K562 (cell line): ENCODE measurements around the gene UBASH3B. TPM values are rescaled to one million over a fixed set of nuclear protein-coding genes. Genes with fewer than 3 reads are reported as not detected.

ENCODE experiments used
- ATAC-seq: fragments of 200-7000 bp; cut with Tn5 transposase; 3 replicates; pipeline ENCODE4 v1.9.1; 2020; ENCODE audit warnings: moderate library complexity
- BruUV-seq: library from RNA; stranded (reverse); fragments of 400-500 nt; replicated peaks from 2 replicates; lab custom pipeline; 2021; lab: Mats Ljungman, UMichigan
- CTCF ChIA-PET: fragments of 300-600 bp; formaldehyde crosslinking; extraction: SDS; loops from one replicate; lab custom pipeline; 2021; ENCODE audit warnings: low intra/inter-chr PET ratio; lab: Yijun Ruan, JAX
- POLR2A ChIA-PET: fragments of 300-600, 350-650 bp; sonication (Branson Sonifier 250); formaldehyde crosslinking; extraction: SDS; loops from one replicate; lab custom pipeline; 2021; ENCODE audit warnings: antibody characterized with exemption, inconsistent platforms; lab: Yijun Ruan, JAX
- DNase-seq, 4 experiments: peaks; one replicate each; pipeline versions ENCODE4 v3.0.0 to v3.0.0-alpha.2; 2011 to 2018; ENCODE audit warnings: low spot score in 3 of 4, mixed read lengths in 3 of 4; ENCODE audit errors: extremely low read depth in 1 of 4
- FAIRE-seq: peaks from 2 replicates; lab custom pipeline; 2011; peaks lifted over from hg19 to GRCh38; lab: Jason Lieb, UNC
- H2AFZ ChIP-seq: 2 replicates; pipeline ENCODE4 v1.6.0; 2011; ENCODE audit warnings: low read depth, low read length, control low read depth, inconsistent platforms
- H3K27ac ChIP-seq: fragments of 200-600 bp; 3 replicates; pipeline ENCODE4 v1.8.0; 2011; ENCODE audit warnings: low read depth, mild to moderate bottlenecking, control low read depth, inconsistent platforms, low read length, moderate library complexity, mixed read lengths; ENCODE audit errors: extremely low read depth
- H3K27me3 ChIP-seq, 2 experiments: fragments of 300-600 bp in 1 of 2; 2 replicates in 1 of 2; 3 replicates in 1 of 2; pipeline versions ENCODE4 v1.6.0 to v1.8.0; 2011; ENCODE audit warnings: inconsistent platforms in 2 of 2, low read length in 2 of 2, mild to moderate bottlenecking in 1 of 2, mixed read lengths in 1 of 2, moderate library complexity in 1 of 2; ENCODE audit not compliant: control insufficient read depth in 2 of 2, insufficient read depth in 2 of 2
- H3K36me3 ChIP-seq: fragments of 300-600 bp; 3 replicates; pipeline ENCODE4 v1.8.0; 2011; ENCODE audit warnings: mild to moderate bottlenecking, low read length, inconsistent platforms; ENCODE audit not compliant: control insufficient read depth, insufficient read depth
- H3K4me1 ChIP-seq, 2 experiments: fragments of 200-600 bp in 1 of 2; replicated peaks in 1 of 2; 2 replicates in 1 of 2; 3 replicates in 1 of 2; pipeline versions ENCODE4 v1.5.1 to v1.8.0; 2011; ENCODE audit warnings: inconsistent platforms in 2 of 2, low read length in 2 of 2, mild to moderate bottlenecking in 1 of 2, mixed read lengths in 1 of 2, moderate library complexity in 1 of 2; ENCODE audit not compliant: control insufficient read depth in 2 of 2, insufficient read depth in 2 of 2
- H3K4me2 ChIP-seq: 2 replicates; pipeline ENCODE4 v1.6.1; 2011; ENCODE audit warnings: low read length, control low read depth, inconsistent platforms, mixed read lengths; ENCODE audit not compliant: insufficient read depth
- H3K4me3 ChIP-seq: fragments of 200-600 bp; sonication (generic), shearing (Covaris generic); 2 replicates; pipeline ENCODE4 v1.5.1; 2016; ENCODE audit warnings: control low read depth, inconsistent platforms
- H3K79me2 ChIP-seq: fragments of 200-600 bp; 3 replicates; pipeline ENCODE4 v1.8.0; 2011; ENCODE audit warnings: low read length, inconsistent platforms; ENCODE audit not compliant: control insufficient read depth, insufficient read depth
- H3K9ac ChIP-seq, 2 experiments: 2 replicates each; pipeline versions ENCODE4 v1.6.0 to v1.6.1; 2011; ENCODE audit warnings: low read depth in 2 of 2, low read length in 2 of 2, control low read depth in 1 of 2, inconsistent platforms in 1 of 2, mild to moderate bottlenecking in 1 of 2, mixed read lengths in 1 of 2; ENCODE audit not compliant: insufficient read depth in 1 of 2
- H3K9me1 ChIP-seq: one replicate; pipeline ENCODE4 v1.6.0; 2011; ENCODE audit warnings: inconsistent platforms, mild to moderate bottlenecking, low read length, moderate library complexity; ENCODE audit not compliant: control insufficient read depth, insufficient read depth
- H3K9me3 ChIP-seq: replicated peaks from 2 replicates; pipeline ENCODE4 v1.5.1; 2011; ENCODE audit warnings: low read depth, low read length, inconsistent platforms; ENCODE audit not compliant: control insufficient read depth, insufficient read depth
- H4K20me1 ChIP-seq: replicated peaks from 2 replicates; pipeline ENCODE4 v1.6.1; 2011; ENCODE audit warnings: low read length, inconsistent platforms, mixed read lengths; ENCODE audit not compliant: control insufficient read depth, insufficient read depth
- HNRNPH1 ChIP-seq: fragments of 200-400 bp; formaldehyde crosslinking; optimal IDR thresholded peaks from 2 replicates; pipeline ENCODE3; 2017; ENCODE audit warnings: low read depth, mild to moderate bottlenecking, low read length, moderate library complexity
- RBBP5 ChIP-seq: fragments of 200-600 bp; sonication (generic); IDR thresholded peaks from 2 replicates; pipeline ENCODE4 v1.6.1; 2012; ENCODE audit warnings: borderline replicate concordance, mild to moderate bottlenecking, low read length, control low read depth, inconsistent platforms; ENCODE audit not compliant: insufficient read depth, poor library complexity, severe bottlenecking
- TRIM25 ChIP-seq: fragments of 450-650 bp; IDR thresholded peaks from 2 replicates; pipeline ENCODE4 v1.7.0; 2016; ENCODE audit warnings: borderline replicate concordance
- WGBS: fragments of 100-300 bp; shearing (Covaris generic); methylation state at CpG from one replicate; pipeline ENCODE4 v1.1.6; 2016; ENCODE audit warnings: low coverage, mixed read lengths; ENCODE audit not compliant: insufficient coverage; ENCODE audit errors: missing lambda C conversion rate; 5-methylcytosine and 5-hydroxymethylcytosine counted together
- in situ Hi-C: fragments of 300-500 bp; cut with MboI; formaldehyde crosslinking; loops from 4 replicates; pipeline ENCODE4 v1.15.0; 2018; ENCODE audit warnings: inconsistent platforms, mixed read lengths
- intact Hi-C: fragments of 100-400 bp; cut with micrococcal nuclease; formaldehyde crosslinking; loops from 2 replicates; pipeline ENCODE4 v1.14.2; 2022
- polyA plus RNA-seq, 8 experiments: library from polyadenylated mRNA; depleted of rRNA in 4 of 8; stranded (reverse) in 5 of 8; unstranded in 3 of 8; fragments of >200 nt; fragmentation: Nextera tagmentation in 2 of 8; fragmentation: Illumina TruSeq in 1 of 8; extraction: Ambion mirVana in 2 of 8; extraction: Trizol in 1 of 8; gene quantifications; 2 replicates each; pipeline versions ENCODE4 v1.2.1 to v1.2.3, GENCODE V29; 2011 to 2014; ENCODE audit warnings: inconsistent platforms in 1 of 8, missing spikeins in 1 of 8
- total RNA-seq, 7 experiments: library from RNA; depleted of rRNA in 6 of 7; stranded (reverse); fragments of >200 nt in 6 of 7; fragmentation: Illumina TruSeq in 2 of 7; extraction: Trizol in 2 of 7; gene quantifications; 2 replicates each; pipeline versions ENCODE4 v1.2.1 to v1.2.3, GENCODE V29; 2011 to 2021; ENCODE audit warnings: low replicate concordance in 1 of 7

The UBASH3B gene
- total and polyA plus RNA-seq, 9 of the 15 experiments (the other 6 are each of a cell fraction or from before 2014, with no cell fraction given) = 0.01 to 0.31 (median 0.08) TPM; not detected in 2

- ATAC-seq = no peak
- no peak for TF ChIP-seq HNRNPH1
- no peak for TF ChIP-seq TRIM25
- no peak for TF ChIP-seq RBBP5
- intact Hi-C loops = loop anchor here (5.0 kb wide), 1 partner anchor 56 kb away; no protein-coding TSS in a partner anchor
- 4% methylated on average over 10 of the region's 11 CpGs for WGBS
- H3K4me2 ChIP-seq = no peak overlapping the region
- FAIRE-seq = no peak
- DNase-seq = no peak
- H3K27me3 ChIP-seq = no peaks in the 10 kb centered on the region; a peak in 2 of 5 replicates
- no peaks in the 10 kb centered on the region; the same call in 1 of the 2 replicates for H4K20me1 ChIP-seq
- no peaks in the 10 kb centered on the region for H3K9me1 ChIP-seq
- in situ Hi-C loops = no loop called here
- H3K36me3 ChIP-seq = no peaks in the 10 kb centered on the region
- no peak overlapping the region for H3K27ac ChIP-seq
- H3K4me1 ChIP-seq = no peaks in the 10 kb centered on the region; a peak in 1 of 5 replicates
- no peaks in the 10 kb centered on the region for H3K9me3 ChIP-seq
- POLR2A ChIA-PET = interaction anchor here (1.0 to 1.2 kb wide), 3 partner anchors 9 to 209 kb away, joined by 3 read pairs; partner anchors contain the start of gene HSPA8
- no peak overlapping the region for H2AFZ ChIP-seq
- CTCF ChIA-PET = interaction anchor here (0.5 to 1.9 kb wide), 3 partner anchors 142 to 272 kb away, joined by 4 to 11 read pairs (median 7); no protein-coding TSS in a partner anchor
- no TSS peak for BruUV-seq
- H3K4me3 ChIP-seq = no peak overlapping the region
- H3K9ac ChIP-seq = no peak overlapping the region
- H3K79me2 ChIP-seq = no peaks in the 10 kb centered on the region
Measured at GRCh38 chr11:122853261-122853660, 197.7 kb downstream of the UBASH3B start.
